Measurements from ENCODE around the gene PRX.
"Not testable (repeated sequence)": the region's sequence is repeated elsewhere in the genome, so short reads cannot be mapped to it uniquely, and the experiment has no call there.

Gene PRX

GRCh38 chr19:40414542-40415535 lies 1.7 kb upstream of the PRX start:
- DNase-seq: no peak

- no peak for DNase-seq
Measured at GRCh38 chr19:40412866-40413265, 312 bp downstream of the PRX start.

- no peak for DNase-seq
Measured at GRCh38 chr19:40411958-40412499, 1.1 kb downstream of the PRX start.

- DNase-seq: no peak
Measured at GRCh38 chr19:40411125-40411842, 1.9 kb downstream of the PRX start.

- no peak for DNase-seq
Measured at GRCh38 chr19:40410030-40410389, 3.2 kb downstream of the PRX start.

- DNase-seq: not testable (repeated sequence)
Measured at GRCh38 chr19:40408598-40408925, 4.6 kb downstream of the PRX start.

- no peak for DNase-seq
Measured at GRCh38 chr19:40407714-40408597, 5.2 kb downstream of the PRX start.

GRCh38 chr19:40403262-40403984 lies 9.8 kb downstream of the PRX start:
- DNase-seq: peak in 1 of 2 donors; percentile 44

- no peak for DNase-seq
Measured at GRCh38 chr19:40400559-40400958, 12.6 kb downstream of the PRX start.

- DNase-seq: no peak
Measured at GRCh38 chr19:40398417-40399131, 14.6 kb downstream of the PRX start.

- DNase-seq: no peak
Measured at GRCh38 chr19:40397568-40397906, 15.6 kb downstream of the PRX start.

GRCh38 chr19:40396886-40397567 lies 16.2 kb downstream of the PRX start:
- no peak for DNase-seq

GRCh38 chr19:40395956-40396355 lies 17.2 kb downstream of the PRX start:
- DNase-seq: no peak

- no peak for DNase-seq
Measured at GRCh38 chr19:40394816-40395210, 18.4 kb downstream of the PRX start.

GRCh38 chr19:40393894-40394815 lies 19.0 kb downstream of the PRX start:
- DNase-seq: no peak

- DNase-seq: no peak
Measured at GRCh38 chr19:40392894-40393517, 20.2 kb downstream of the PRX start.

GRCh38 chr19:40392123-40392522 lies 21.1 kb downstream of the PRX start:
- no peak for DNase-seq

- DNase-seq: no peak
Measured at GRCh38 chr19:40390084-40390742, 23.0 kb downstream of the PRX start, which contains the start of gene HIPK4. Gene HIPK4, minus strand, starts transcription at chr19:40390181. Its CDS starts 279 bp downstream, at chr19:40389902.
